GM21381 (cell line): ENCODE results near the gene PCDHGA1.
"Not testable (repeated sequence)": the region's sequence is repeated elsewhere in the genome, so short reads cannot be mapped to it uniquely, and the experiment has no call there.

ENCODE experiments used
- ATAC-seq: cut with Tn5 transposase; IDR thresholded peaks from one replicate; pipeline ENCODE4 v1.9.1; 2021; ENCODE audit warnings: mild to moderate bottlenecking, moderate library complexity; ENCODE audit not compliant: unreplicated experiment

Gene PCDHGA1

GRCh38 chr5:141345327-141345726 lies 15.0 kb downstream of the PCDHGA1 start:
- no peak for ATAC-seq

GRCh38 chr5:141346017-141346416 lies 15.7 kb downstream of the PCDHGA1 start:
- ATAC-seq = not testable (repeated sequence)

- no peak for ATAC-seq
These were observed 19.8 kb downstream of the PCDHGA1 start, which contains the start of gene PCDHGB1 for GRCh38 chr5:141349917-141350619. PCDHGB1 (plus strand) TSS chr5:141350099; CDS start chr5:141350261, 162 bp downstream.

GRCh38 chr5:141351591-141351990 lies 21.3 kb downstream of the PCDHGA1 start:
- no peak for ATAC-seq

- no peak for ATAC-seq
These were observed 24.7 kb downstream of the PCDHGA1 start, which contains the start of gene PCDHGA4 for GRCh38 chr5:141354900-141355469. PCDHGA4 (plus strand) TSS chr5:141355021; CDS start chr5:141355108, 87 bp downstream.

GRCh38 chr5:141355641-141356040 lies 25.3 kb downstream of the PCDHGA1 start:
- ATAC-seq = no peak

GRCh38 chr5:141356133-141356532 lies 25.8 kb downstream of the PCDHGA1 start:
- no peak for ATAC-seq

GRCh38 chr5:141356950-141357349 lies 26.6 kb downstream of the PCDHGA1 start:
- no peak for ATAC-seq

- ATAC-seq = no peak
These were observed 29.6 kb downstream of the PCDHGA1 start, which contains the start of gene PCDHGB2 for GRCh38 chr5:141359790-141360426. PCDHGB2 (plus strand) TSS chr5:141359994; CDS start chr5:141360136, 142 bp downstream.

GRCh38 chr5:141360685-141361084 lies 30.4 kb downstream of the PCDHGA1 start:
- no peak for ATAC-seq

GRCh38 chr5:141362719-141363118 lies 32.4 kb downstream of the PCDHGA1 start:
- ATAC-seq = no peak

GRCh38 chr5:141363952-141364660 lies 33.8 kb downstream of the PCDHGA1 start, which contains the start of gene PCDHGA5:
PCDHGA5 (plus strand) TSS chr5:141364162; CDS start chr5:141364331, 169 bp downstream.
- no peak for ATAC-seq

GRCh38 chr5:141366016-141366896 lies 35.9 kb downstream of the PCDHGA1 start:
- ATAC-seq = no peak

GRCh38 chr5:141369994-141370848 lies 39.9 kb downstream of the PCDHGA1 start, which contains the start of gene PCDHGB3:
PCDHGB3 (plus strand) TSS chr5:141370242; CDS start chr5:141370395, 153 bp downstream.
- ATAC-seq = peak; percentile 97

- ATAC-seq = no peak
These were observed 41.5 kb downstream of the PCDHGA1 start for GRCh38 chr5:141371572-141372475.

- ATAC-seq = no peak
These were observed 43.5 kb downstream of the PCDHGA1 start, which contains the start of gene PCDHGA6 for GRCh38 chr5:141373673-141374317. PCDHGA6 (plus strand) TSS chr5:141373891; CDS start chr5:141374084, 193 bp downstream.

GRCh38 chr5:141374627-141375026 lies 44.3 kb downstream of the PCDHGA1 start:
- no peak for ATAC-seq
